Body of pancreas (tissue), 4 donors: Measurements from ENCODE around the gene WSB2. TPM values are rescaled to one million over a fixed set of nuclear protein-coding genes. Genes with fewer than 3 reads are reported as not detected.

Source experiments
- ATAC-seq: fragments of 150-250 bp; one replicate; pipeline ENCODE4 v1.9.1; 2016
- DNase-seq, 4 donors: peaks; one replicate each; pipeline ENCODE4 v3.0.0-alpha.2; 2019
- H3K27ac ChIP-seq, 4 donors: fragments of 200-600 bp; sonication (generic); 1 replicate in 3 of 4; 2 replicates in 1 of 4; pipeline versions ENCODE4 v1.5.1 to v1.6.1; 2016 to 2019; ENCODE audit warnings: mild to moderate bottlenecking in 1 of 4, mixed read lengths in 1 of 4, moderate library complexity in 1 of 4
- H3K27me3 ChIP-seq, 2 donors: fragments of 200-600 bp; sonication (generic); one replicate each; pipeline ENCODE4 v1.6.0; 2016; ENCODE audit warnings: mild to moderate bottlenecking in 1 of 2
- H3K36me3 ChIP-seq, 2 donors: fragments of 200-600 bp; sonication (generic); replicated peaks in 1 of 2; 2 replicates each; pipeline ENCODE4 v1.5.1; 2016; ENCODE audit warnings: low read depth in 2 of 2; ENCODE audit not compliant: insufficient read depth in 1 of 2
- H3K4me1 ChIP-seq: fragments of 200-600 bp; sonication (generic); one replicate; pipeline ENCODE4 v1.6.0; 2016
- H3K4me3 ChIP-seq, 2 donors: fragments of 200-600 bp; sonication (generic); 1 replicate in 1 of 2; 2 replicates in 1 of 2; pipeline ENCODE4 v1.5.1; 2016 to 2019
- H3K9me3 ChIP-seq, 3 donors: fragments of 200-600 bp; sonication (generic); 1 replicate in 2 of 3; 2 replicates in 1 of 3; pipeline ENCODE4 v1.5.1; 2016
- POLR2A ChIP-seq, 3 donors: fragments of 450-650 bp; IDR thresholded peaks; one replicate each; pipeline ENCODE4 v1.6.1; 2016; ENCODE audit warnings: antibody characterized with exemption in 3 of 3, mild to moderate bottlenecking in 2 of 3
- WGBS, 2 donors: methylation state at CpG; one replicate each; pipeline ENCODE4 v1.1.5; 2017; 5-methylcytosine and 5-hydroxymethylcytosine counted together
- intact Hi-C: fragments of 100-400 bp; cut with DNase I; formaldehyde crosslinking; loops from one replicate; pipeline ENCODE4 v1.15.1; 2023
- total RNA-seq, 2 donors: library from RNA; depleted of rRNA; stranded (reverse); fragments of >200 nt; gene quantifications; one replicate each; pipeline ENCODE4 v1.1.0, GENCODE V29; 2016
- TF ChIP-seq, protein P1 (sequence below), 7 experiments: fragments of 450-650 bp in 4 of 7; fragments of 200-600 bp in 3 of 7; sonication (generic) in 3 of 7; IDR thresholded peaks; one replicate each; pipeline ENCODE4 v1.5.1; 2016 to 2019; ENCODE audit warnings: antibody characterized with exemption in 7 of 7

WSB2 gene
- total RNA-seq, 2 donors from 2014 or later, result 28.7 to 48.0 TPM

DNA sequence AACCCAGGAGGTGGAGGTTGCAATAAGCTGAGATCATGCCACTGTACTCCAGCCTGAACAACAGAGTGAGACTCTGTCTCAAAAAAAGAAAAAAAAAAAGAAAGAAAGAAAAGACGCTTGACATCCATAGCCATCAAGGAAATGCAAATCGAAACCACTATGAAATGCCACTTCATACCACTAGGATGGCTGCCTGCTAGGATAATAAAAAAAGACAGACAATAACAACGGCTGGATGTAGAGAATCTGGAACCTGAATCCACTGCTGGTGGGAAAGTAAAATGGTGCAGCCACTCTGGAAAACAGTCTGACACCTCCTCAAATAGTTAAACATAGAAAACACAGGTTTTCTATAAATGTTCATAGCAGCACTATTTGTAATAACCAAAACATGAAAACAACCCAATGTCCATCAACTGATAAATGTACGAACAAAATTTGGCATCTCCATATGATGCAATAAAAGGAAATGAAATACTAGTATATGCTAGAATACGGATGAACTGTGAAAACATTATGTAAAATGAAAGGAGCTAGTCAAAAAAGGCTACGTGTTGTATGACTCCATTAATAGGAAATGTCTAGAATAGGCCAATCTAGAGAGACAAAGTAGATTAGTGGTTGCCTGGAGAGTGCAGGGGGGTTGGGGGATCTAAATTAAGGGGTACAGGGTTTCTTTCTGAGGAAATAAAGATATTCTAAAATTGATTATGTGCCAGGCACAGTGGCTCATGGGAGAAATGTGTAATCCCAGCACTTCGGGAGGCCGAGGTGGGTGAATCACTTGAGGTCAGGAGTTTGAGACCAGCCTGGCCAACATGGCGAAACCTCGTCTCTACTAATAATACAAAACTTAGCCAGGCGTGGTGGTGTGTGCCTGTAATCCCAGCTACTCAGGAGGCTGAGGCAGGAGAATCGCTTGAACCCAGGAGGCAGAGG is 9.7 kb downstream of the WSB2 start:
- H3K36me3 ChIP-seq, result peaks cover 0 to 3% of the 10 kb centered on the region in 2 donors
- H3K4me1 ChIP-seq, result peaks cover 42% of the 10 kb centered on the region
- ATAC-seq (no peak), DNase-seq (no peak)
- TF ChIP-seq, protein P1, sequence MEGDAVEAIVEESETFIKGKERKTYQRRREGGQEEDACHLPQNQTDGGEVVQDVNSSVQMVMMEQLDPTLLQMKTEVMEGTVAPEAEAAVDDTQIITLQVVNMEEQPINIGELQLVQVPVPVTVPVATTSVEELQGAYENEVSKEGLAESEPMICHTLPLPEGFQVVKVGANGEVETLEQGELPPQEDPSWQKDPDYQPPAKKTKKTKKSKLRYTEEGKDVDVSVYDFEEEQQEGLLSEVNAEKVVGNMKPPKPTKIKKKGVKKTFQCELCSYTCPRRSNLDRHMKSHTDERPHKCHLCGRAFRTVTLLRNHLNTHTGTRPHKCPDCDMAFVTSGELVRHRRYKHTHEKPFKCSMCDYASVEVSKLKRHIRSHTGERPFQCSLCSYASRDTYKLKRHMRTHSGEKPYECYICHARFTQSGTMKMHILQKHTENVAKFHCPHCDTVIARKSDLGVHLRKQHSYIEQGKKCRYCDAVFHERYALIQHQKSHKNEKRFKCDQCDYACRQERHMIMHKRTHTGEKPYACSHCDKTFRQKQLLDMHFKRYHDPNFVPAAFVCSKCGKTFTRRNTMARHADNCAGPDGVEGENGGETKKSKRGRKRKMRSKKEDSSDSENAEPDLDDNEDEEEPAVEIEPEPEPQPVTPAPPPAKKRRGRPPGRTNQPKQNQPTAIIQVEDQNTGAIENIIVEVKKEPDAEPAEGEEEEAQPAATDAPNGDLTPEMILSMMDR (IDR thresholded peaks at IDR 0.05), result peak in 1 of 7 experiments; percentile 11
- no peak for TF ChIP-seq POLR2A (IDR thresholded peaks at IDR 0.05)
- no peaks in the 10 kb centered on the region for H3K27me3 ChIP-seq
- no peak overlapping the region for H3K4me3 ChIP-seq
- no peaks in the 10 kb centered on the region for H3K9me3 ChIP-seq
- H3K27ac ChIP-seq, result peak overlapping the region; percentile 77 to 90 (median 84)
- WGBS, 2 donors, result 87 to 89% methylated on average over 12 of the region's 12 CpGs
- intact Hi-C loops, result no loop called here

DNA sequence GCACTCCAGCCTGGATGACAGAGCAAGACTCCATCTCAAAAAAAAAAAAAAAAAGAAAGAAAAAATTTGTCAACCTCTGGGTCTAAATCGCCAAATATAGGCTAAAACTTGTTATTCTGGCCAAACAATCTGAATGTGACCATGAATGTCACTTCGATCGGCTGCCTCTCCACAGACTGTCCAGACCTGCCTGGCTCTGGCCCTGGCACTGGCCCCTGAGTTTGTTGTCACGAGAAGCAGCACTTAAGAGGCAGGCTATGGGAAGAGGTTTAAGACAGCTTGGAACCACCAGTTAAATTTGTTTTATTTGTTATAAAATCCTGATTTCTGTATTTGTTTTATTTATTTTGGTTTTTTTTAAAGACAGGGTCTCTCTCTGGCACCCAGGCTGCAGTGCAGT is 14.5 kb downstream of the WSB2 start:
- ATAC-seq, result no peak
- intact Hi-C loops, result loop anchor here (10.0 kb wide), 1 partner anchor 172 kb away; no protein-coding TSS in a partner anchor
- WGBS, 2 donors, result 86 to 94% methylated on average over 4 of the region's 4 CpGs

DNA sequence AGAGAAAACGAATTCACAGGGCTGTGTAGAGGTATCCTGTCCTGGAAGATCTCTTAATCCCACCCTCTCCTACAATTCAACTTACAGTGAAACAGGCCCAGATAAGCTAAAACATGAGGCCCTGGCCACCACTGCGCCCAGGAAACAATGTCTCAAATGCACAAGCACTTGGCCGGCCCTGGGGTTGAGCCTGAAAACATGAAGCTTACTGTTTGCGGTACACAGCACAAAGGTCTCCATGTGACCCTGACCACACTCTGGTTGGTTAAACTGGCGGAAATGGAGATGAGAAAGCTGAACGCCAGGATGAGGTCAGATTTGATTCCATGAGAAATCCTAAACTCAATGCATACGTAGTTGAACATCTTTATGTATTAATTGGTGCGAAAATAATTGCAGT is 16.4 kb downstream of the WSB2 start:
- DNase-seq, result no peak
- intact Hi-C loops, result loop anchor here (10.0 kb wide), 1 partner anchor 170 kb away; no protein-coding TSS in a partner anchor
- no peak overlapping the region for H3K27ac ChIP-seq
- ATAC-seq, result no peak
- WGBS, 2 donors, result 93 to 96% methylated on average over 8 of the region's 8 CpGs
- no peaks in the 10 kb centered on the region for H3K27me3 ChIP-seq
- H3K36me3 ChIP-seq, result peaks cover 0 to 4% of the 10 kb centered on the region in 2 donors
- H3K4me1 ChIP-seq, result no peaks in the 10 kb centered on the region
- no peak for TF ChIP-seq POLR2A (IDR thresholded peaks at IDR 0.05)
- TF ChIP-seq, protein P1 (IDR thresholded peaks at IDR 0.05), result no peak
- H3K4me3 ChIP-seq, result no peak overlapping the region
- no peaks in the 10 kb centered on the region for H3K9me3 ChIP-seq

More for the DNA sequence above, 14.5 kb downstream of the WSB2 start:
- no peaks in the 10 kb centered on the region for H3K27me3 ChIP-seq
- peaks cover 0 to 7% of the 10 kb centered on the region in 2 donors for H3K36me3 ChIP-seq
- H3K9me3 ChIP-seq, result no peaks in the 10 kb centered on the region
- no peak for TF ChIP-seq POLR2A (IDR thresholded peaks at IDR 0.05)
- TF ChIP-seq, protein P1 (IDR thresholded peaks at IDR 0.05), result no peak
- no peak overlapping the region for H3K4me3 ChIP-seq
- DNase-seq, result no peak
- H3K27ac ChIP-seq, result no peak overlapping the region
- H3K4me1 ChIP-seq, result peaks cover 1% of the 10 kb centered on the region

DNA sequence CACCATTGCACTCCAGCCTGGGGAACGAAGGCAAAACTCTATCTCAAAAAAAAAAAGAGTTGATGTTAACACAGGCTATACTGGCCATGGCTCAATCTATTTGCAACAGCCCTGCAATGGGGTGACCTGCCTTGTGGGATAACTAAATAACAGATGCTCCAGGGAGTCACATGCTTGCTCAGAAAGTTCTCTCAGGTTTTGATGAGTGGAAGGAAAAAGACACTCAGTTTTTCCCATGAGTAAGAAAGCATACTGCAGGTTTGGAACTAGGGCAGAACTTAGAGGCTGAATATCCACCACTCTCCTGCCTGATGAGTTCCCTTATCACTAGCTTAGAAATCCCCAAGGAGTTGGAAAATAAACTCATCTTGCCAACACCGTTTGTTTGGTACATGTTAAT is 16.9 kb downstream of the WSB2 start:
- no peak for DNase-seq
- no peak for ATAC-seq
- peaks cover 0 to 7% of the 10 kb centered on the region in 2 donors for H3K36me3 ChIP-seq
- 69 to 84% methylated on average over 2 of the region's 2 CpGs for WGBS, 2 donors
- H3K9me3 ChIP-seq, result no peaks in the 10 kb centered on the region
- H3K27ac ChIP-seq, result no peak overlapping the region
- intact Hi-C loops, result loop anchor here (10.0 kb wide), 1 partner anchor 169 kb away; no protein-coding TSS in a partner anchor
- TF ChIP-seq, protein P1 (IDR thresholded peaks at IDR 0.05), result no peak
- no peak for TF ChIP-seq POLR2A (IDR thresholded peaks at IDR 0.05)
- no peak overlapping the region for H3K4me3 ChIP-seq
- no peaks in the 10 kb centered on the region for H3K4me1 ChIP-seq
- no peaks in the 10 kb centered on the region for H3K27me3 ChIP-seq
